ENCODE results near the gene MCM3AP. TPM values are rescaled to one million over a fixed set of nuclear protein-coding genes. Genes with fewer than 3 reads are reported as not detected.

Gene MCM3AP
- total and polyA plus RNA-seq, 7 donors, result 44.0 to 104 (median 79.9) TPM

DNA sequence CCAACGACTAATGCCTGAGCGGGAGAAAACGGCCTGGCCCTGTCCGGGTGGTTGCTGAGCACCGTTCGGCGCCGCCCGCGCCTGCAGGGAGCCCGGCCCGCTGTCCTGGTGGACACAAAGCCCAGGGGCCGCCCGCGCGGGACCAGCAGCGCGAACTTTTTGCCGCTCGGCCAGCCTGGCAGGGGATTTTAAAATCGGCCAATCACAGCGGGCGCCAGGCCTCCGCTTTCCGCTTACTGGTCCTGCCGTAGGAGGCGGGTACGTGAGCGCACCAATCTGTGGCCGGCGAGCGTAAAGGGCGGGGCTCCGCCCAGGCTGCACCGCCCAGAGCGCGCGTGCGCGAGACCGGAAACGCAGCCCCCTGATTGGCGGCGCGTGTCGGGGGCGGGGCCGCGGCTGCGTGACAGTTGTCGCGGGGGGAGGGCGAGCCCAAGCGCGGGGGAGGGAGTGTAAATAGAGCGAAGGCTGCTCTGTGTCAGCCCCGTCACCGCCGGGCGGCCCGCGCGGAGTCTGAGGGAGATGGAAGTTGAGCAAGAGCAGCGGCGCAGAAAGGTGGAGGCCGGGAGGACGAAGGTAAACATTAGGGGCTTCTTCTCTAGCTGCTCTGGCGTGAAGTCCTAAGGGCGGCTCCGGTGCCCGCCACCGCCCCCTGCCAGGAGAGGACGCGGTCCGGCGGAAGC, 38.4 kb upstream of the MCM3AP start, which contains the start of the genes C21orf58 and PCNT:
TSS of gene C21orf58 (minus strand) at position 161 of the 680 bp plus-strand sequence. CDS start 1,132 bp downstream, outside the sequence.
TSS of gene PCNT (plus strand) at position 447 of the 680 bp plus-strand sequence. CDS start at position 520, 73 bp downstream.
- Histone ChIP-seq H3K27me3 (ENCODE audit: insufficient read depth in 3 of 3, low read length in 2 of 3) (no peaks in the 10 kb centered on the region), H3K4me3 (peak within 1 kb of the TSS; percentile 77), H3K9me3 (no peaks in the 10 kb centered on the region), H3K36me3 (ENCODE audit: insufficient read depth in 1 of 2, low read depth in 1 of 2) (peaks cover 0 to 24% of the 10 kb centered on the region in 2 donors), H3K4me1 (peaks cover 24% of the 10 kb centered on the region), H3K27ac (peak within 1 kb of the TSS; percentile 94)
- no peak for TF ChIP-seq CTCF (IDR thresholded peaks at IDR 0.05)
- DNase-seq (peak; percentile 98 to 99), ATAC-seq (peak; percentile 93 to 95 (median 94))
- intact Hi-C loops (cut with DNase I), result loop anchor here in 1 of 2 donors (10.0 kb wide), 1 partner anchor 139 kb away; the partner anchor contains the start of gene SPATC1L
- WGBS, 3 donors, result 0 to 1% (median 0%) methylated on average over 57 to 76 of the region's 76 CpGs

- ATAC-seq (peak in 1 of 4 donors; percentile 0), DNase-seq (no peak)
- intact Hi-C loops (cut with DNase I), result loop anchor here in 1 of 2 donors (10.0 kb wide), 1 partner anchor 138 kb away; the partner anchor contains the start of gene SPATC1L
- Histone ChIP-seq H3K9me3 (no peaks in the 10 kb centered on the region), H3K27ac (peak overlapping the region; percentile 46), H3K4me3 (peak overlapping the region; percentile 77), H3K4me1 (peaks cover 24% of the 10 kb centered on the region), H3K27me3 (ENCODE audit: insufficient read depth in 3 of 3, low read length in 2 of 3) (no peaks in the 10 kb centered on the region), H3K36me3 (ENCODE audit: insufficient read depth in 1 of 2, low read depth in 1 of 2) (peaks cover 0 to 18% of the 10 kb centered on the region in 2 donors)
- TF ChIP-seq CTCF (IDR thresholded peaks at IDR 0.05), result no peak
- WGBS, 3 donors, result 0 to 1% (median 1%) methylated on average over 31 to 34 of the region's 34 CpGs
These were observed 37.9 kb upstream of the MCM3AP start for GRCh38 chr21:46323227-46323709.

GRCh38 chr21:46322351-46323226, 37.2 kb upstream of the MCM3AP start:
- intact Hi-C loops (cut with DNase I), result loop anchor here in 1 of 2 donors (10.0 kb wide), 1 partner anchor 138 kb away; the partner anchor contains the start of gene SPATC1L
- Histone ChIP-seq H3K27ac (no peak overlapping the region), H3K27me3 (ENCODE audit: insufficient read depth in 3 of 3, low read length in 2 of 3) (no peaks in the 10 kb centered on the region), H3K9me3 (no peaks in the 10 kb centered on the region), H3K4me3 (peak overlapping the region; percentile 77), H3K4me1 (peaks cover 24% of the 10 kb centered on the region), H3K36me3 (ENCODE audit: insufficient read depth in 1 of 2, low read depth in 1 of 2) (peaks cover 0 to 12% of the 10 kb centered on the region in 2 donors)
- ATAC-seq, result no peak
- TF ChIP-seq CTCF (IDR thresholded peaks at IDR 0.05), result no peak
- no peak for DNase-seq
- 8 to 9% (median 8%) methylated on average over 50 of the region's 50 CpGs for WGBS, 3 donors

DNA sequence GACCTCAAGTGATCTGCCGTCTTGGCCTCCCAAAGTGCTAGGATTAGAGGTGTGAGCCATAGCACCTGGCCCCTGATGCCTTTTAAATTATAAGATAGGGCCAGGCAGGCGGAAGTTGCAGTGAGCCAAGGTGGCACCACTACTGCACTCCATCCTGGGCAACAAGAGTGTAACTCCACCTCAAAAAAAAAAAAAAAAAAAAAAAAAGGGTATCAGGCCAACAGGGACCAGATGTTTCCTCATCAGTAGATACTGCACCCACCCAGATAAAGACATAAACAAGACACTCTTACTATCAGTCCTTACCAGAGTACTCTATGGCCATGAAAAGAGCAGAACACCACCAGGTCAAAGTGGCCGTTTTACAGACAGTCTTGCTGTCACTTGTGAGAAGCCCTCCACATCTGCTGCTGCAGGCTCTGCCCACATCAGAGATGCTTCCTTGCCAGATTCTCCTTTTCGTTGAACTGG, 35.0 kb upstream of the MCM3AP start:
- H3K9me3 ChIP-seq, result no peaks in the 10 kb centered on the region
- no peaks in the 10 kb centered on the region for H3K27me3 ChIP-seq (ENCODE audit: insufficient read depth in 3 of 3, low read length in 2 of 3)
- no peaks in the 10 kb centered on the region for H3K36me3 ChIP-seq (ENCODE audit: insufficient read depth in 1 of 2, low read depth in 1 of 2)
- peaks cover 16% of the 10 kb centered on the region for H3K4me1 ChIP-seq
- ATAC-seq (no peak), DNase-seq (no peak)
- no peak overlapping the region for H3K4me3 ChIP-seq
- no peak for TF ChIP-seq CTCF (IDR thresholded peaks at IDR 0.05)
- WGBS, 3 donors, result 59 to 61% (median 61%) methylated on average over 4 of the region's 4 CpGs
- no peak overlapping the region for H3K27ac ChIP-seq
- intact Hi-C loops (cut with DNase I), result loop anchor here in 1 of 2 donors (10.0 kb wide), 1 partner anchor 136 kb away; the partner anchor contains the start of gene SPATC1L

All from psoas muscle (tissue), 8 donors.